OCI-LY7 (cell line): Measurements from ENCODE around the gene CLEC4D.

ENCODE experiments used
- EZH2phosphoT487 ChIP-seq: fragments of 200-600 bp; sonication (generic); IDR thresholded peaks from 2 replicates; pipeline ENCODE4 v1.6.1; 2018; ENCODE audit warnings: low read depth, borderline replicate concordance, mild to moderate bottlenecking, mixed run types, antibody characterized with exemption, low read length, moderate library complexity, mixed read lengths
- TF ChIP-seq, protein P1 (sequence below): fragments of 200-600 bp; sonication (generic); conservative IDR thresholded peaks from 2 replicates; pipeline ENCODE4 v1.5.1; 2014; ENCODE audit warnings: mild to moderate bottlenecking, antibody characterized with exemption, low read length, moderate library complexity, mixed read lengths

GRCh38 chr12:8504351-8504750 lies 9.0 kb upstream of the CLEC4D start:
- TF ChIP-seq, protein P1, sequence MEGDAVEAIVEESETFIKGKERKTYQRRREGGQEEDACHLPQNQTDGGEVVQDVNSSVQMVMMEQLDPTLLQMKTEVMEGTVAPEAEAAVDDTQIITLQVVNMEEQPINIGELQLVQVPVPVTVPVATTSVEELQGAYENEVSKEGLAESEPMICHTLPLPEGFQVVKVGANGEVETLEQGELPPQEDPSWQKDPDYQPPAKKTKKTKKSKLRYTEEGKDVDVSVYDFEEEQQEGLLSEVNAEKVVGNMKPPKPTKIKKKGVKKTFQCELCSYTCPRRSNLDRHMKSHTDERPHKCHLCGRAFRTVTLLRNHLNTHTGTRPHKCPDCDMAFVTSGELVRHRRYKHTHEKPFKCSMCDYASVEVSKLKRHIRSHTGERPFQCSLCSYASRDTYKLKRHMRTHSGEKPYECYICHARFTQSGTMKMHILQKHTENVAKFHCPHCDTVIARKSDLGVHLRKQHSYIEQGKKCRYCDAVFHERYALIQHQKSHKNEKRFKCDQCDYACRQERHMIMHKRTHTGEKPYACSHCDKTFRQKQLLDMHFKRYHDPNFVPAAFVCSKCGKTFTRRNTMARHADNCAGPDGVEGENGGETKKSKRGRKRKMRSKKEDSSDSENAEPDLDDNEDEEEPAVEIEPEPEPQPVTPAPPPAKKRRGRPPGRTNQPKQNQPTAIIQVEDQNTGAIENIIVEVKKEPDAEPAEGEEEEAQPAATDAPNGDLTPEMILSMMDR: no peak
- TF ChIP-seq EZH2phosphoT487: no peak
